ENCODE data around the gene C4BPB.

C4BPB gene

DNA sequence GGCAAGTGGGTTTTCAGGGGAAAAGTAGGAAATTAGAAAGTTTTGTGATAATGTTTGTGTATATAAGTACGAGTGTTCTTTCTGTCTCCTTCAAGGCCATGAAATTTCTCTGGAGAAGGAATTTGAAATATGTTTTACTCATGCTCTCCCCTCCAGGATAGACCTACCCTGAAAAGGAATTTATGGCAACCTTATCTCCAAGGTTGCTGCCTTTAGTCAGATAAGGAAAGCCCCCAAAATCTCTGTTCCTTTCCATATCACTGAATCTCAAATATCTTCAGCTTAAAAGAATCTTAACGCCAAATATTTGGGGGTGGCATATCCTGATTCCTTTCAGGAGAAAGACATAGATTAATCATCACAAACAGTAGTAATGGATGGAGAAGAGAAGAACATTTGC lies 499 bp upstream of the C4BPB start:
- DNase-seq, result no peak

DNA sequence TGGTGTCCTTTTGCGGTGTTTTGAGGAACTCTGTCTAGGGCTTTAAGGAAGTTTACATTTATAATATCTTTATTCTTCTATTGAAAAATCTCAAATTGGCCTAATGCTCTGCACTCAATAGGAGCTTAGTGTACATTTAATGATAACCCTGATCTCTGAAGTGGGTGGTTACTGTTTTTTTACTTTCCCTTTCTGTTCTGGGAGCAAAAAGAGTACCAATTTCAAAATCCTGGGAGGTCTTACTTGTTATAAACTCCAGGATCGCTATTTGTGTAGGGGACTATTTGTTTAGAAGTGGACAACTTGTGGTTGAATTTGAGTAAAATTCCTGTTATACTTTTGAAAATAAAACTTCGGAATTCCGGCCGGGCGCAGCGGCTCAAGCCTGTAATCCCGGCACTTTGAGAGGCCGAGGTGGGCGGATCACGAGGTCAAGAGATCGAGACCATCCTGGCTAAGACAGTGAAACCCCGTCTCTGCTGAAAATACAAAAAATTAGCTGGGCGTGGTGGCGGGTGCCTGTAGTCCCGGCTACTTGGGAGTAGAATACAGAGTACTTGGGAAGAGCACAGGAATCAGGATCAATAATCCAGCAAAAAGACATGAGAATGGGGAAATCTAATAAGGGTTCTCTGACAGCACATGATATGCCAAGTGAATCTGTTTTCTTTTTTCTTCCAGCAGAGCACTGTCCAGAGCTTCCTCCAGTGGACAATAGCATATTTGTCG lies 1.1 kb downstream of the C4BPB start:
- DNase-seq, result no peak

DNA sequence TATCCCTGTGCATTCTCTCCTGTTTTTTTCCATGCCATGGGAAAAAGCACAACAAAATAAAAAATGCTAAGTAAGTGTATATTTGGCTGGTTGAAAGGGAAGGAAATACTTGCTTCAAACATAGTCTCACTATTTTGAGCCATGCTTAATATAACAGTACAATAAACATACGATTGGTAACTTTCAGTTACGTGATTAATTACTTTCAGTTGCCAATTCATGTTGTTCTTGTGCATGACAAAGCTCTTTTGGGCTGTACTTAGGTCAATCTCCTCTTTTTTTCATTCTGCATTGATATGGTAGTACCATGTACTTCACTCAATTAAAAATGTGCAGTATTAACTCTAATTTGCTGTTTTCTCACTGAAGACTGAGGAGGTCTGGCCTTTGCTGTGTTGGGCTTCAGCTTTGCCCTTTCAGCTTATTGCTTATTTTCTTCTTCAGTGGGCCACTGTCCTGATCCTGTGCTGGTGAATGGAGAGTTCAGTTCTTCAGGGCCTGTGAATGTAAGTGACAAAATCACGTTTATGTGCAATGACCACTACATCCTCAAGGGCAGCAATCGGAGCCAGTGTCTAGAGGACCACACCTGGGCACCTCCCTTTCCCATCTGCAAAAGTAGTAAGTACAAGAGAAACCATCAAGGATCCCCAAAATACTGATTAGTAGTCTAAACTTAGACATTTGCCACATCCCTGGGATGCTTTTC lies 2.7 kb downstream of the C4BPB start:
- no peak for DNase-seq

DNA sequence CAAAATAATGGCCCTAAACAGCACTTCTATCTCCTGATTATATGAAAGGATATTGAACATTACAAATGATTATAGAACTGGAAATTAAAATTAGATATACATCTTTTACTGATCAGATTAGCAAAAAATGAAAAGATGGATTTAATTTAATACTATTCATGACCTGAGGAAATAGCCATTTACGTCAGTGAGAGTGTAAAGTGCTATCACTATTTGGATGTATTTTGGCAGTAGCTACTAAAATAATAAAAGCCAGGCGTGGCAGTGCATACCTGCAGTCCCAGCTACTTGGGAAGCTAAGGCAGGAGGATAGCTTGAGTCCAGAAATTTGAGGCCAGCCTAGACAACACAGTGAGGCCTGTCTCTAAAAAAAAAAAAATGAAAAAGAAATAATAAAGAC lies 5.3 kb downstream of the C4BPB start:
- DNase-seq, result no peak

DNA sequence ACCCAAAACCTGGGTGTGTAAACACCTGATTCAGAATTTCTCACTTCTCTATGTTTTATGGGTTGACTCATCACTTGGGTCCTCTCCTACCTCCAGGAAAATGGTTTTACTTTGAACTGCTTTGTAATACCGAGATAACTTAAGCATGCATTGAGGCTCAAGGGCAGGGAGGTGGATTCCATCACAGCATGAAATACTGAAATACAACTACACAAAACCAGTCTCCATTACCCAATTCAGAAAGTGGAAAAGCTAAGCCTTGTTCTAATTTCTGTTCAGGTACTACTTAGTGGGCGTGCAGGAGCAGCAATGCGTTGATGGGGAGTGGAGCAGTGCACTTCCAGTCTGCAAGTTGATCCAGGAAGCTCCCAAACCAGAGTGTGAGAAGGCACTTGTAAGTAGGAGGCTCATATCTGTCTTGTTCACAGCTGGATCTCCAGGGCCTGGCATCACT lies 9.2 kb downstream of the C4BPB start:
- DNase-seq, result no peak

DNA sequence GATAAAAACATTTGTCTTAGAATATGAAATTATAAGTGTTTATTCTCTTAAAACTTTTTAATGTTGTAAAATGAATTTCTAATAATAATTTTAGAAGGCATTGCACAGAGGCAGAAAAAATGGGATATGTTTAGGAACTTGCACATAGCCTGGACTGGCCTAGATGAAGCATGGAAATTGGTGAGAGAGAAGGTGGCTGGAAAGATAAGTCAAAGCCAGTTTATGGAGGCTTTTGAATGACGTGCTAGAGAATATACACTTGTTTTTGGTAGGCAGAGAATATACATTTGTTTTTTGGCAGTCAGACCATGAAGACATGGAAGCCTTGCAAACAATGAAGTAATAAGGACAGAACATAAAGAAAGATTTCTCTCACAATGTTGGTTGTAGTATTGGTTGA lies 13.1 kb downstream of the C4BPB start:
- no peak for DNase-seq

DNA sequence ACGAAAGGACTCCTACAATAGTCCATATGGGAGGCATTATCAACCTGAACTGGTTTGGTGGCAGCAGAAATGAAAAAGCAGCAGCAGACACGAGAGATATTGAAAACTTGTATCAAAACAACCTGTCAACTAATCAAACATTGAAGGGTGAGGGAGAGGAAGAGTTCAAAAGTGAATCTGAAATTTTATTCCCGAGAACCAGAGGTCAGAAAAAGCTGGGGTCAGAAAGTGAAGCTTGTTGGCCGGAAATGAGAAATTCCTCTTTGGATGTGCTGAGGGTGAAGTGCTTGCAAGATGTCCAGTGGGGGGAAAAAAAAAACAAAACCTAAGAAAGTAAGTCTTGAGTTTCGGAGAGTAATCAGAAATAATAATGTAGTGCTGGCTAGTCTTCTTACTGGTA lies 13.5 kb downstream of the C4BPB start:
- no peak for DNase-seq

DNA sequence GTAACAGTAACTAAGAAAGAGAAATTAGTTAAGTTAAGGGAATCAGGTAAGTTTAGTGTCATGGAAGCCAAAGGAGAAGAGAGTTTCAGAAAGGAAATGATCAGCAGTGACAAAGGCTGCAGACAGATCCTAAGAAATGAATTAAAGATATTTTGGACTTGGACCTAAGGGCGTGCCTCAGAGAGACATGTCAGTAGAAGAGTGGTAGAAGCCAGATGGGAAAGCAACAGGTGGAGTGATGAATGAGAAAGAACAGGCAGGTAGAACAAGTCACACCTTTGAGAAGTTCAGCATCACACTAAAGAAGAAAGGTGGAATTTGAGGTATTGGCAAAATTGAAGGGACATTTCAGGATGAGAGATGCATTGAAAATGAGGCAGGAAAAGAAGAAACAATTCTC lies 14.0 kb downstream of the C4BPB start:
- no peak for DNase-seq

DNA sequence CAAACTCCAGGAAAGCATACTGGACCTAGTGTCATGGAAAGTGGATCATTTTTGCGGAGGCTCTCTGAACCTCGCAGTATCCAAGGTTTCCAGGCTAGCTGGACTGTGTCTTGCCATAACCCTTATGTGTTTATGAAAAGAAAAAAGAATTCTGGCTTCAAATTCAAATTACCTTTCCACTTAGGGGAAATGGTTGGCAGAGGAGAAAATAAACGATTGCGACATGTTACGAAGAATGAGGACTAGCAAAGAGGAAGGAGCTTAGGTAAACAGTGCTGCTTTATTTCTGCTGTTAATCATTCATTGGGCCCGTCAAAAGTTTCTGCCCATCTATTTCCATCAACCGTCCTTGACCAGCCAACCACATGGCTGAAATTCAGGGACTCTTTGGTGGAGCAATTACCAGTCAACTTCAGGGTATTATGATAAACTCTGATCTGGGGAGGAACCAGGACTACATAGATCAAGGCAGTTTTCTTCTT lies 15.3 kb downstream of the C4BPB start, which contains the start of gene C4BPA:
C4BPA (plus strand) TSS at position 342 of the 482 bp plus-strand sequence. CDS start 8,793 bp downstream, outside the sequence.
- no peak for DNase-seq

DNA sequence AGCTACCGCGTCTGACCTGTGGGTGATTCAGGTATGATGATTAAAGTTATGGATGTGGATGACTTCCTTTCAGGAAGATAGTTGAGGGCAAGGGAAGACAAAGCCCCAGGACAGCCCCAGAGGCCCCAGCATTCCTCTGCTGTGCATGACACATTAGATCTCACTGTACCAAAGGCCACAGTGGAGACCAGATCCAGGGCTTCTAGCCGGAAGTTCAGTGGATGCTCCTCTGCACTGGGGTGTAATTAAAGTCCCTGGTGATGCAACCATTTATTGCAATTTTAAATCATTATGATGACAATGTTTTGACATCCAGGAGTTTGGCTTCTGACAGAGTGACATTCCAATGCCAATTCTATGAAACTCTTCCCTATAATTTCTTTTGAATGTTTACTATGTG lies 20.3 kb downstream of the C4BPB start:
- no peak for DNase-seq

DNA sequence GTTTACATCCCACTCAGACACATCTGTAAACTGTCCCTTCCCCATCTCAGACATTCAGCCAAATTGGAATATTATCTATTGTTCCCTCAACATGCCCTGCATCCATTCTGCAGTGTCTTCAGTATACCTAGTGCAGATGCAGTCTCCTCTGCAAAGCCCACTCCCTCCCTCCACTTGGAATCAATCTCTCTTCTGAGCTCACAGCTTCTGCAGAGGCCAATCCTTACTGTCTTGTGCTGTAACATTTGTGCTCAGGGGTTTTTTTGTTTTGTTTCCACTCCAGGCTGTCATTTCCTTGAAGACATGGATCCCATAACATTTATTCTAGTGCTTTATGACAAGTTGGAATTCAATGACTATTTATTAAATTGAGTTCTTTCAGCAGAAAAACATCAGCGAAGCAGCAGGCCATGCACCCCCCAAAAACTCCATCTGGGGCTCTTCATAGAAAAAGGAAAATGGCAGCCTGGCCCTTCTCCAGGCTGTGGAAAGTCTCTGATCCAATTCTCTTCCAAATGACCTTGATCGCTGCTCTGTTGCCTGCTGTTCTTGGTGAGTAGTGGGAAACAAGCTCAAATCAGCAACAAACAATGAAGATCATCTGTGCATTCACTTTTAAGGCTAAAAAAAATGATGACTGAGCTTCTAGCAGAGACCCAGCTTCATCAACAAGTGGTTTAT lies 24.1 kb downstream of the C4BPB start:
- DNase-seq, result no peak

DNA sequence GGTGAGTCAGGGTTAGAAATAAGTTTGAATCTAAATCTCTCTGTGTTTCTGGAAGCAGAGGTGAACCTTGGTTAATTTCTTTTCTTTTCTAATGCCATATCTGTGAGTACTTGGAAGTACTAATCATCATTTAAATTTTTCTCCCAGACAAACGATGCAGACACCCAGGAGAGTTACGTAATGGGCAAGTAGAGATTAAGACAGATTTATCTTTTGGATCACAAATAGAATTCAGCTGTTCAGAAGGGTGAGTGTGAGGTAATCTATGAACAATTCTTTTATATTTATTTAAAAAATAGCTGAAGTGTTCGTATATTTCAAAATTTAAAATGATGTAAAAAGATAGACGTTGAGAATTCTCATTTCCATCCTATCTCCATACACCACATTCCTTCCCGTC lies 26.6 kb downstream of the C4BPB start:
- DNase-seq, result no peak

DNA sequence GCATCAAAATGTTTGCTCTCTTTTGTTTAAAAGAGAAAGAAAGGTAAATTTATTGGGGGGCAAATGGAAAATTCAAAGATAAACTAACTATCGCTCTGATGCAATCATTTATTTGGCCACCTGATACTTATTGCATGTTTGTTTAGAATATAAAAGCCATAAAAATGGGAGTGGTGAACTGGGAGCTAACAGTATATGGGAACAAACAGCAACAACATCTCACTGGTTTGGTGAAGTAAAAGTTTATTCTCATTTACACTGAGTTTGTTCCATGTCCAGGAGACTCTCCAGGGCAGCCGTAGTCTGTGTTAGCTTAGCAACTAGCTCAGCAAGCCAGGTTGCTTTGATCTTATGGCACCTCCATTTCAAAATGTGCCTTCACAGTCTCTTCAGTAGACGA lies 35.7 kb downstream of the C4BPB start:
- DNase-seq, result no peak

DNA sequence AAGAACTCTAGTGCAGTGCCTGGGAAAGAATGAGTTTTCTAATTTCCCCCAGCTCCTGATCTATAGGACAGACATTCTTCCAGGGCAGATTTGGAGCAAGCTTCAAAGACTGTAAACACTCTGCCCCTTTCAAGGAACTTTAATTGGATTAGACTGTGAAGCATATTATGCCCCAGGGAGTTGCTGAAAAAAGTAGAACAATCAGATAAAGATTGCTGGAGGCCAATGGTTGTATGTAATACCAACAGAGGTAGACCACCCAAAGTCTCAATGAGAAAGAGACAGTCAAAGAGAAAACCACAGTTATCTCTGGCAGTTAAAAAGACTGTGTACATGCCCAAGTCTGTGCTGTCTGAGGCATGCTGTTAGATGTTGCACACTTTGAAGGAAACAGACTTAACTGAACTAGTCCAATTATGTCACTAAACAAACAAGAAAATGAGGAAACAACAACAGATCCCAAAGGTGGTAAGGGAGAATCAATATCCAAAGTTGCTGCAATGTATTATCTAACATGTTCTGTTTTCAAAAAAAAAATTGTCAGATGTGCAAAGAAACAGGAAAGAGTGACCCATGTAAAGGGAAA lies 39.8 kb downstream of the C4BPB start:
- DNase-seq, result no peak

DNA sequence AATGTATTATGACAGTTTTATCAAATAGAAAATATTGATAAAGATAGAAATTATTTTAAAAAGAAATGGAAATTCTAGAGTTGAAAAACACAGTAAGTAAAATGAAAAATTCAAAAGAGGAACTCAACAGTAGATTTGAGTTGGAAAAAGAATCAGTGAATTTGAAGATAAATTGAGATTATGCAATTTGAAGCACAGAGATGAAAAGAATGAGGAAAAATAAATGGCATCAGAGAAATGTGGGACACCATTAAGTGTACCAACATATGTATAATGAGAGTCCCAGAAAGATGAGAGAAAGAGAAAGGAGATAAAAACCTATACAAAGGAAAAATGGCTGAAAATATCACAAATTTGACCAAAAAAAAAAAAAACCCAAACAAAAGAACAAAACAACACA lies 40.4 kb downstream of the C4BPB start:
- DNase-seq, result no peak

DNA sequence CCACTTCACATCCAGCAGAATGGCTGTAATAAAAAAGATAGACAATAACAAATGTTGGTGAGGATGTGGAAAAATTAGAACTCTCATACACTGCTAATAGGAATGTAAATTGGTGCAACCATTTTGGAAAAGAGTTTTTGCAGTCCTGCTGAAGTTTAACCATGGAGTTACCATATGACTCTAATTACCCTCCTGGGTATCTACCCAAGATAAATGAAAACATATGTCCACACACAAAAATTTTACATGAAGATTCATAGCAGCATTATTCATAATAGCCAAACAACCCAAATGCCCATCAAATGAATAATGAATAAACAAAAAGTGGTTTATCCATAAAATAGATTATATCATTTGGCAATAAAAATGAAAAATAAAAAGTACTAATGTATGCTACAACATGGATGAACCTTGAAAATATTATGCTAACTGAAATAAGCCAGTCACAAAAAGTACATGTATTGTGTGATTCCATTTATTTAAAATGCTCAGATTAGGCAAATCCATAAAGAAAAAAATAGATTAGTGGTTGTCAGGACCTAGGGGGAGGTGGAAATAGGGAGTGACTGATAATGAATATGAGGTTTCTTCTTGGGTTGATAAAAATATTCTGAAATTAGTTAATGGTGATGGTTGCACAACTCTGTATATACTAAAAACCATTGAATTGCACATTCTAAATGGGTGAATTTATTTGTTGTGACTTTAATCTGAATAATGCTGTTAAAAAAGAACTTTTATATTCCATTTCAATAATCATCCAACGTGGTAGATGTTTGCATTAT lies 41.8 kb downstream of the C4BPB start:
- DNase-seq, result no peak

DNA sequence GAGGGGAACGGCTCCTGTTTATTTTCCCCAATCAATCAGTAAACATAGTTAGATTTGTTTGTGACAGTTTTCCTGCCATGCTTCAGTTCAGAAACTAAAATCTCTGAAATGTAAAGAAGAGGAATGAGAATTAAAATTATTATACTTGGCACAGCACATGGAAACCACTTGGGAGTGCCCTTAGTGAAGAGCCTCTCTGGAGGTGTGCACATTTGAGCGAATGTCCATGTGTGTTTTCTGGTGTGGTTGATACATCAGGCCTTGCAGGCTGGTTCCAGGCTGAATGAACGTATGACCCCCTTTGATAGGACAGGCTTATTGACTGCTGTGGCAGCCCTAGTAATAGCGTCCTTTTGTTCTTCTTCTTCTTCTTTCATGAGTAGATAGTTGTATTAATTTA lies 42.5 kb downstream of the C4BPB start:
- DNase-seq, result no peak

DNA sequence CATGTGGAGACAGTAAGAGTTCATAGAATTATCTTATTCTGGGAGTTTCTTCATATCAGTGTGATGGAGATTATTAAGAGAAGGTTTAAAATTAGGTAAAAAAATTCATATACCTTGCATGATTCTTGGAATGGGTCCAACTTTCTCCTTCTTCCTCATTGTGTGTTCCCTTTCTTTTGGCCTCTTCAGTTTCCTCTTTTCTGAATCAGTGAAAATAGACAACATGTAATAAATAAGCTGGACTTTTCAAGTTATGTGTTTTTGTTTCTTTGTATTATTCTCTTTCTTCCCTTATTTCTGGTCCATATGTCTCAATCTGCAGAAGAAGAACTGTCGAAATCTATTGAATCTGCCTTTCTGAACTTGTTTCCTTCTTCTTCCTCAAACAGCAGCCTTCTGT lies 45.9 kb downstream of the C4BPB start:
- DNase-seq, result no peak

DNA sequence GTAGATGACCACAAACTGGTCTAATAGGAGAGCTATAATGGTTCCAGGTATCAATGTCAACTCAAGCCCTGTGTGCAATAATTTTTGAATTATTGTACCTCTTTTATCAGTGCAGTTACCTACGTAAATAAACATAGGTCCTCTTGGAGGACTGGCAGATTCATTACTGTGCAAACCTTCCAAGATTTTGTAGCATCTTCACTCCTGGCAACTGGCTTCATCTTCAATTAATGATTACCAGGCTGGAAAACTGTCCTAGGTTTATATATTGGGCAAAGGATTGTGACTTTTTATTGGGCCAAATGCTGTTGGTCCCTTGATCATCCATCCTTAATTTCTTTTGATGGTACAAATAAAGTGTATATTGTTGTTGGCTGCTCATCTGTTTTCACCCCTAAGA lies 51.0 kb downstream of the C4BPB start:
- no peak for DNase-seq

DNA sequence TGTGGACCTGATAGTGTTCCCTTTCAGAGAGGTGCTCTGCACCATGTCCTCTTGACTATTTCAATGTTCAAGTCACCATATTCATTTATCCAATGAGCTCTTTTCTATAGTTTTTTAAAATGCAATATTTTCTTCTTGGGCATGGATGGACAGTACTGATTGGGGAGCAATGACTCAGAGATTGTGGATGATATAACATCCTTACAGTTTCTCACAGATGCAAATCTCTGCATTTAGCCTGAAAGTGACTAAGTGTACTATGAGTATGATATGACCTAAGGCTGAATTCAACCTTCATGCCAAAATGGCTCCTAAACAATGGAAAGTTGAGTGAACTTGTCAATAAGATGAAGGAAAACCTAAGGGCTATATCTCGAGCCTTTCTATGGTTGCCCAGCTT lies 51.9 kb downstream of the C4BPB start:
- no peak for DNase-seq

DNA sequence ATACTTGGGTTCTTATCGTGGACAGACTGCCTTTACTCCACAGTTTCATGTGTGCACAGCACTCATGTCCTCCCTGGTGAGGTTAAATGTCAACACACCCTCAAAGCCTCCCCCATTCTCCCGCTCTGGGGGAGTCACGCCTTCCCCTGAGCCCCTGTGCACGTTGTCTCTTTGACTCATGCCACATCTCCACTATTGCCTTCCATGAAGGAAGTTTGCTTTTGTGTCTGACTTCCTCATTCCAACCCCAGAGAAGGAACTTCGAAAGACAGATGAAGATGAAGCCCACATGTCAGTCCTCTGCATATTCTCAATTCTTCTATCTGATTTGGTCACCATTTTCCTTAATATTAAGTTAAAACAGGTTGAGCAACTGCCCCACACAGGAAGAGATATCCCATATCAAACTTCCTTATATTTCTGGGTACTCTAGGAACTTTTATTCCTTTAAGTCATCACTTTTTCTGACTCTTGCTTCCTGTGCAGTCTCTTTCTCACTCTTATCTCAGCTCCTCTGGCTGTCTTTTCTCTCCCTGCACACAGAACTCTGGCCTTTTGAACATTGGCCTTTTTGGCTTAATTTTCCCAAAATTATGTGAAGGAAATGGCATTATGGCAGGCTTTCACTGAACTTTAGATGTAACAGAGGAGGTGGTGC lies 56.9 kb downstream of the C4BPB start:
- DNase-seq, result no peak
